GM12891 (cell line): Measurements from ENCODE around the gene MUL1.

Experiments
- POLR2A ChIP-seq: IDR thresholded peaks from 2 replicates; pipeline ENCODE4 v1.6.1; 2011; ENCODE audit warnings: low read depth, low read length, control low read depth
- POLR2AphosphoS5 ChIP-seq: IDR thresholded peaks from 2 replicates; pipeline ENCODE4 v1.6.1; 2011; ENCODE audit warnings: low read depth, low read length, control low read depth
- POU2F2 ChIP-seq: IDR thresholded peaks from 2 replicates; pipeline ENCODE4 v1.6.1; 2011; ENCODE audit warnings: low read depth, mild to moderate bottlenecking, control low read depth, low read length, moderate library complexity
- TAF1 ChIP-seq: IDR thresholded peaks from 2 replicates; pipeline ENCODE4 v1.6.1; 2011; ENCODE audit warnings: low read depth, low read length, control low read depth

DNA sequence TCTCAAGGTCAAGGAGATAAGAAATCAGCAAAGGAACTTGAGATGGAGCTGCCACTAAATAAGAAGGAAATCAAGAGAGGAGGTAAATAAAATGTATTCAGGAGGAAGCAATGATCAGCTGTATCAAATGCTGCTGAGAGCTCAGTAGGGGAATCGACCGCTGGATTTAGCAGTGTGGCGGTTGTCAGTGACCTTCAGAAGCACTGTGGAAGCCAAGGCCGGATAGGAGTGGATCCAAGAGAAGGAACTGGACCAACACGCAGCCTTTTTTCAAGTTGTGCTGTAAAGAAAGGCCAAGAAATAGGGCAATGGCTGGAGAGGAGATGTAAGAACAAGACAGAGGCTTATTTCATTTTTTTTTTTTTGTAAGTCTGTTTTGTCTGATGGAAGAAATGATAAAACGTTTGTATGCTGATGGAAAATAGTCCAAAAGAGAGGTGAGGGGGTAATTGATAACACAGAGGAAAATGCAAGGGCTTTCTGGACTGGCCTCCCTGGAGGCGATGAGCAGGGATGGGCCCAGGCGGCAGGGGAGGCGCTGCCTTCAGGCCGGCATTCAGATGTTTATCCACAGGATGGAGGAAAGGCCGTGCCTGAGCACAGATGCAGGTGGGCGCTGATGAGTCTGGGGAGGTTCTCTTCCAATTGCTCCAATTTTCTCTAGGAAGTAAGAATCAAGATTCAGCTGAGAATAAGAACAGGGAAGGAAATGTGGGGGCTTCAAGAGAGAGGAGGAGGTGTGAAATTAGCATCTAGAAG lies 26.9 kb upstream of the MUL1 start:
- TF ChIP-seq POLR2AphosphoS5 (no peak), POLR2A (no peak), TAF1 (no peak), POU2F2 (no peak)
